Heart right ventricle (tissue), 16 donors: ENCODE data around the gene TMEM140. TPM values are rescaled to one million over a fixed set of nuclear protein-coding genes. Genes with fewer than 3 reads are reported as not detected.

Experiments
- ATAC-seq, 8 donors: fragments of 200-7000 bp; cut with Tn5 transposase; one replicate each; pipeline ENCODE4 v1.9.1; 2020; ENCODE audit warnings: mild to moderate bottlenecking in 8 of 8, moderate library complexity in 8 of 8, moderate number of reproducible peaks in 1 of 8
- DNase-seq, 2 donors: peaks; one replicate each; pipeline ENCODE4 v3.0.0-alpha.2; 2020
- H3K27ac ChIP-seq, 10 donors: fragments of 200-600 bp; sonication (generic) in 2 of 10; one replicate each; pipeline versions ENCODE4 v1.5.0 to v1.8.0; 2020 to 2022; ENCODE audit warnings: mild to moderate bottlenecking in 3 of 10
- H3K27me3 ChIP-seq, 7 donors: fragments of 200-600 bp; one replicate each; pipeline ENCODE4 v1.8.0; 2021 to 2022; ENCODE audit warnings: mild to moderate bottlenecking in 2 of 7
- H3K36me3 ChIP-seq, 9 donors: fragments of 200-600 bp; sonication (generic) in 1 of 9; one replicate each; pipeline versions ENCODE4 v1.5.0 to v1.8.0; 2020 to 2022; ENCODE audit warnings: mild to moderate bottlenecking in 2 of 9
- H3K4me1 ChIP-seq, 9 donors: fragments of 200-600 bp; sonication (generic) in 1 of 9; one replicate each; pipeline versions ENCODE4 v1.5.0 to v1.8.0; 2020 to 2022; ENCODE audit warnings: mild to moderate bottlenecking in 4 of 9
- H3K4me3 ChIP-seq, 10 donors: fragments of 200-600 bp; sonication (generic) in 2 of 10; one replicate each; pipeline versions ENCODE4 v1.5.0 to v1.8.0; 2020 to 2022; ENCODE audit warnings: mild to moderate bottlenecking in 7 of 10, moderate library complexity in 2 of 10
- H3K9me3 ChIP-seq, 11 donors: fragments of 200-600 bp in 10 of 11; sonication (generic) in 2 of 11; one replicate each; pipeline versions ENCODE4 v1.5.0 to v1.8.0; 2013 to 2022; ENCODE audit warnings: mild to moderate bottlenecking in 2 of 11, control low read depth in 1 of 11, moderate library complexity in 1 of 11
- WGBS, 2 donors: extraction: QIAGEN DNeasy Blood & Tissue Kit; methylation state at CpG; one replicate each; pipeline ENCODE4 v1.1.7; 2013; ENCODE audit warnings: inconsistent platforms in 1 of 2; 5-methylcytosine and 5-hydroxymethylcytosine counted together
- intact Hi-C, 10 donors: fragments of 100-400 bp; cut with DNase I; formaldehyde crosslinking; loops; one replicate each; pipeline versions ENCODE4 v1.11.1 to v1.14.2; 2022
- polyA plus RNA-seq, 2 donors: library from polyadenylated mRNA; stranded (reverse); fragments of 200-250 nt; gene quantifications; one replicate each; pipeline ENCODE4 v1.2.3, GENCODE V29; 2013
- total RNA-seq, 10 donors: library from RNA; stranded (reverse); fragmentation: NEBNext Ultra II Directional in 3 of 10; extraction: Animal tissue kit (Norgen Biotek cat#: 25700) in 3 of 10; gene quantifications; one replicate each; pipeline versions ENCODE4 v1.2.1 to v1.2.4, GENCODE V29; 2021 to 2023
- TF ChIP-seq, protein P1 (sequence below), 9 donors: fragments of 200-600 bp; sonication (generic) in 2 of 9; IDR thresholded peaks; one replicate each; pipeline versions ENCODE4 v1.5.0 to v1.8.0; 2021 to 2022; ENCODE audit warnings: antibody characterized with exemption in 9 of 9, mild to moderate bottlenecking in 5 of 9, moderate library complexity in 1 of 9
- donor health status: Arrhythmogenic right ventricular cardiomyopathy.
- donor health status: ischemic (EF 13 %, LVEDD 7.1; RV severe dilation, severe dysfunction).
- donor health status: healthy with polysubstance abuse.
- donor health status: DM: no; HTN: yes; CAD: no.
- donor health status: DM: no; HTN: no; CAD: no.
- donor health status: ischemic (EF 25% LVEDD 6.9; RV normal size, moderate dysfunction).
- donor health status: ischemic (EF 25% LVEDD 5.7; RV mildly dilated, moderate dysfunction).
- donor health status: healthy.
- donor health status: DM: yes; HTN: yes; CAD: no.
- donor health status: Ischemic cardiomyopathy.
- donor health status: ischemic (EF 35%, LVEDD 5.7; RV mildly dilated, moderate dysfunction).
- donor health status: nonischemic (EF 11% LVEDD 7.7; RV severe dilation, severe dysfunction).
- donor health status: DM: yes; HTN: yes; CAD: no.
- donor health status: PGD.
- donor health status: ischemic (EF 29% LVEDD 5.4; RV normal size, mild dysfunction).
- donor health status: nonischemic (EF 23%, LVEDD 6.1; RV moderate dilation, normal function).

Gene TMEM140
- total and polyA plus RNA-seq, 12 donors = 6.1 to 74.1 (median 26.2) TPM

- ATAC-seq (no peak), DNase-seq (no peak)
- TF ChIP-seq, protein P1, sequence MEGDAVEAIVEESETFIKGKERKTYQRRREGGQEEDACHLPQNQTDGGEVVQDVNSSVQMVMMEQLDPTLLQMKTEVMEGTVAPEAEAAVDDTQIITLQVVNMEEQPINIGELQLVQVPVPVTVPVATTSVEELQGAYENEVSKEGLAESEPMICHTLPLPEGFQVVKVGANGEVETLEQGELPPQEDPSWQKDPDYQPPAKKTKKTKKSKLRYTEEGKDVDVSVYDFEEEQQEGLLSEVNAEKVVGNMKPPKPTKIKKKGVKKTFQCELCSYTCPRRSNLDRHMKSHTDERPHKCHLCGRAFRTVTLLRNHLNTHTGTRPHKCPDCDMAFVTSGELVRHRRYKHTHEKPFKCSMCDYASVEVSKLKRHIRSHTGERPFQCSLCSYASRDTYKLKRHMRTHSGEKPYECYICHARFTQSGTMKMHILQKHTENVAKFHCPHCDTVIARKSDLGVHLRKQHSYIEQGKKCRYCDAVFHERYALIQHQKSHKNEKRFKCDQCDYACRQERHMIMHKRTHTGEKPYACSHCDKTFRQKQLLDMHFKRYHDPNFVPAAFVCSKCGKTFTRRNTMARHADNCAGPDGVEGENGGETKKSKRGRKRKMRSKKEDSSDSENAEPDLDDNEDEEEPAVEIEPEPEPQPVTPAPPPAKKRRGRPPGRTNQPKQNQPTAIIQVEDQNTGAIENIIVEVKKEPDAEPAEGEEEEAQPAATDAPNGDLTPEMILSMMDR (IDR thresholded peaks at IDR 0.05) = no peak
- H3K4me3 ChIP-seq = no peak overlapping the region
- H3K9me3 ChIP-seq = peaks cover 0 to 12% (median 4%) of the 10 kb centered on the region in 11 donors
- intact Hi-C loops = loop anchor here in 6 of 10 donors (5.0 to 10.0 kb wide), 3 partner anchors 180 to 488 kb away; no protein-coding TSS in a partner anchor
- H3K4me1 ChIP-seq = peaks cover 0 to 17% (median 5%) of the 10 kb centered on the region in 9 donors
- no peak overlapping the region for H3K27ac ChIP-seq
- WGBS, 2 donors = 96 to 97% methylated on average over 7 of the region's 7 CpGs
- no peaks in the 10 kb centered on the region for H3K27me3 ChIP-seq
- H3K36me3 ChIP-seq = peaks cover 0 to 10% (median 0%) of the 10 kb centered on the region in 9 donors
Measured at GRCh38 chr7:135174941-135175340, 27.1 kb downstream of the TMEM140 start.

GRCh38 chr7:135175931-135176330 lies 28.1 kb downstream of the TMEM140 start:
- 93% methylated on average over 6 of the region's 6 CpGs for WGBS, 2 donors

GRCh38 chr7:135177028-135177696 lies 29.3 kb downstream of the TMEM140 start:
- Histone ChIP-seq H3K4me3 (no peak overlapping the region), H3K27ac (no peak overlapping the region), H3K27me3 (no peaks in the 10 kb centered on the region), H3K36me3 (peaks cover 0 to 32% (median 13%) of the 10 kb centered on the region in 9 donors), H3K4me1 (peaks cover 0 to under 1% (median 0%) of the 10 kb centered on the region in 9 donors), H3K9me3 (peaks cover 0 to 34% (median 22%) of the 10 kb centered on the region in 11 donors)
- ATAC-seq = no peak
- intact Hi-C loops = loop anchor here in 3 of 10 donors (10.0 kb wide), 2 partner anchors 182 to 482 kb away; no protein-coding TSS in a partner anchor
- TF ChIP-seq, protein P1 (IDR thresholded peaks at IDR 0.05) = no peak
- WGBS, 2 donors = 95 to 97% methylated on average over 9 of the region's 9 CpGs
- no peak for DNase-seq

More at GRCh38 chr7:135175931-135176330, 28.1 kb downstream of the TMEM140 start:
- ATAC-seq (no peak), DNase-seq (no peak)
- intact Hi-C loops = loop anchor here in 3 of 10 donors (10.0 kb wide), 2 partner anchors 181 to 481 kb away; no protein-coding TSS in a partner anchor
- TF ChIP-seq, protein P1 (IDR thresholded peaks at IDR 0.05) = no peak
- peaks cover 0 to 13% (median 4%) of the 10 kb centered on the region in 9 donors for H3K4me1 ChIP-seq
- peaks cover 0 to 22% (median 10%) of the 10 kb centered on the region in 11 donors for H3K9me3 ChIP-seq
- no peak overlapping the region for H3K4me3 ChIP-seq
- H3K27ac ChIP-seq = no peak overlapping the region
- no peaks in the 10 kb centered on the region for H3K27me3 ChIP-seq
- peaks cover 0 to 20% (median 2%) of the 10 kb centered on the region in 9 donors for H3K36me3 ChIP-seq

- H3K27ac ChIP-seq = no peak overlapping the region
- H3K4me3 ChIP-seq = no peak overlapping the region
- no peaks in the 10 kb centered on the region for H3K4me1 ChIP-seq
- 88 to 92% methylated on average over 13 of the region's 13 CpGs for WGBS, 2 donors
- DNase-seq = no peak
- TF ChIP-seq, protein P1 (IDR thresholded peaks at IDR 0.05) = no peak
- H3K9me3 ChIP-seq = peaks cover 0 to 45% (median 26%) of the 10 kb centered on the region in 11 donors
- intact Hi-C loops = loop anchor here in 3 of 10 donors (10.0 kb wide), 2 partner anchors 184 to 484 kb away; no protein-coding TSS in a partner anchor
- no peaks in the 10 kb centered on the region for H3K27me3 ChIP-seq
- H3K36me3 ChIP-seq = peaks cover 0 to 44% (median 18%) of the 10 kb centered on the region in 9 donors
- ATAC-seq = no peak
Measured at GRCh38 chr7:135178364-135178763, 30.5 kb downstream of the TMEM140 start.
